ENCODE data around the gene CCDC167. TPM values are rescaled to one million over a fixed set of nuclear protein-coding genes. Genes with fewer than 3 reads are reported as not detected.

The CCDC167 gene
- 10 to 100 TPM; 10.2 to 27.4 (median 19.4) TPM for total RNA-seq
- total RNA-seq (2013): 19.4 TPM

GRCh38 chr6:37499433-37500293, at the start of gene CCDC167:
TSS of gene CCDC167 (minus strand) at chr6:37499893. CDS start at chr6:37499863, 30 bp downstream.
- Histone ChIP-seq H3K9me3 (ENCODE audit: control insufficient read depth, insufficient read depth, low read length) (no peaks in the 10 kb centered on the region), H3K36me3 (ENCODE audit: control insufficient read depth, insufficient read depth, low read length) (no peaks in the 10 kb centered on the region), H3K4me3 (ENCODE audit: low read length) (peak within 1 kb of the TSS; percentile 65), H3K27ac (ENCODE audit: low read length) (peak within 1 kb of the TSS; percentile 58), H3K4me1 (ENCODE audit: control insufficient read depth, insufficient read depth, low read length) (peaks cover 51% of the 10 kb centered on the region), H3K27me3 (ENCODE audit: control insufficient read depth, insufficient read depth, low read length) (no peaks in the 10 kb centered on the region)
- peaks cover 49 to 53% of the 10 kb centered on the region in 2 donors for H3K4me1 Mint-ChIP-seq
- H3K4me3 Mint-ChIP-seq: peak within 1 kb of the TSS; percentile 100
- ATAC-seq: peak; percentile 70 to 81 (median 71)
- H3K27me3 Mint-ChIP-seq (ENCODE audit: low read depth in 2 of 2): no peaks in the 10 kb centered on the region
- H3K36me3 Mint-ChIP-seq: no peaks in the 10 kb centered on the region
- no peak for TF ChIP-seq CTCF (IDR thresholded peaks at IDR 0.05)
- H3K27ac Mint-ChIP-seq: peak within 1 kb of the TSS; percentile 93 to 100
- H3K9me3 Mint-ChIP-seq: no peaks in the 10 kb centered on the region
- intact Hi-C loops (cut with micrococcal nuclease): loop anchor here (5.0 kb wide), 1 partner anchor 67 kb away; the partner anchor contains the start of gene CMTR1
- WGBS (ENCODE audit: insufficient coverage): 2% methylated on average over 38 of the region's 38 CpGs
- DNase-seq: peak; percentile 91 to 98

- peaks cover 45% of the 10 kb centered on the region for H3K4me1 ChIP-seq (ENCODE audit: control insufficient read depth, insufficient read depth, low read length)
- intact Hi-C loops (cut with micrococcal nuclease): no loop called here
- Mint-ChIP-seq H3K4me3 (no peak overlapping the region), H3K36me3 (no peaks in the 10 kb centered on the region), H3K4me1 (peaks cover 32 to 36% of the 10 kb centered on the region in 2 donors), H3K9me3 (no peaks in the 10 kb centered on the region), H3K27ac (peak overlapping the region in 1 of 2 donors; percentile 89), H3K27me3 (ENCODE audit: low read depth in 2 of 2) (no peaks in the 10 kb centered on the region)
- ATAC-seq (no peak), DNase-seq (no peak)
- no peak overlapping the region for H3K27ac ChIP-seq (ENCODE audit: low read length)
- H3K4me3 ChIP-seq (ENCODE audit: low read length): no peak overlapping the region
- no peaks in the 10 kb centered on the region for H3K36me3 ChIP-seq (ENCODE audit: control insufficient read depth, insufficient read depth, low read length)
- TF ChIP-seq CTCF (IDR thresholded peaks at IDR 0.05): no peak
- H3K27me3 ChIP-seq (ENCODE audit: control insufficient read depth, insufficient read depth, low read length): no peaks in the 10 kb centered on the region
- H3K9me3 ChIP-seq (ENCODE audit: control insufficient read depth, insufficient read depth, low read length): no peaks in the 10 kb centered on the region
- 73% methylated on average over 7 of the region's 7 CpGs for WGBS (ENCODE audit: insufficient coverage)
These were observed 49.5 kb upstream of the CCDC167 start for GRCh38 chr6:37549154-37549553.

GRCh38 chr6:37548067-37548674, 48.5 kb upstream of the CCDC167 start:
- no peaks in the 10 kb centered on the region for H3K9me3 Mint-ChIP-seq
- no peak overlapping the region for H3K4me3 Mint-ChIP-seq
- H3K36me3 Mint-ChIP-seq: no peaks in the 10 kb centered on the region
- ATAC-seq (no peak), DNase-seq (no peak)
- Histone ChIP-seq H3K27me3 (ENCODE audit: control insufficient read depth, insufficient read depth, low read length) (no peaks in the 10 kb centered on the region), H3K36me3 (ENCODE audit: control insufficient read depth, insufficient read depth, low read length) (no peaks in the 10 kb centered on the region), H3K27ac (ENCODE audit: low read length) (peak overlapping the region; percentile 61), H3K9me3 (ENCODE audit: control insufficient read depth, insufficient read depth, low read length) (no peaks in the 10 kb centered on the region), H3K4me1 (ENCODE audit: control insufficient read depth, insufficient read depth, low read length) (peaks cover 37% of the 10 kb centered on the region), H3K4me3 (ENCODE audit: low read length) (no peak overlapping the region)
- intact Hi-C loops (cut with micrococcal nuclease): no loop called here
- no peak for TF ChIP-seq CTCF (IDR thresholded peaks at IDR 0.05)
- 82% methylated on average over 7 of the region's 8 CpGs for WGBS (ENCODE audit: insufficient coverage)
- H3K27me3 Mint-ChIP-seq (ENCODE audit: low read depth in 2 of 2): no peaks in the 10 kb centered on the region
- peak overlapping the region; percentile 87 to 89 for H3K27ac Mint-ChIP-seq
- peaks cover 26 to 27% of the 10 kb centered on the region in 2 donors for H3K4me1 Mint-ChIP-seq
